ENCODE data around the gene TMEM168. TPM values are rescaled to one million over a fixed set of nuclear protein-coding genes. Genes with fewer than 3 reads are reported as not detected.

The TMEM168 gene
- total RNA-seq, 2 donors from 2014 or later, result 20.5 to 27.0 TPM

GRCh38 chr7:112745635-112746034 lies 44.6 kb downstream of the TMEM168 start:
- no peak overlapping the region for H3K4me3 ChIP-seq
- H3K27me3 ChIP-seq (replicated peaks; ENCODE audit: insufficient read depth), result no peaks in the 10 kb centered on the region
- no peak for TF ChIP-seq POLR2A (IDR thresholded peaks at IDR 0.05)
- TF ChIP-seq POLR2AphosphoS5 (IDR thresholded peaks at IDR 0.05), result no peak
- TF ChIP-seq CTCF (IDR thresholded peaks at IDR 0.05), result no peak
- 24% methylated on average over 1 of the region's 1 CpG for WGBS
- intact Hi-C loops (cut with DNase I), result no loop called here
- no peaks in the 10 kb centered on the region for H3K9me3 ChIP-seq
- no peaks in the 10 kb centered on the region for H3K4me1 ChIP-seq (replicated peaks)
- H3K27ac ChIP-seq, result no peak overlapping the region
- DNase-seq (ENCODE audit: low spot score), result no peak
- H3K36me3 ChIP-seq, result no peaks in the 10 kb centered on the region

DNA sequence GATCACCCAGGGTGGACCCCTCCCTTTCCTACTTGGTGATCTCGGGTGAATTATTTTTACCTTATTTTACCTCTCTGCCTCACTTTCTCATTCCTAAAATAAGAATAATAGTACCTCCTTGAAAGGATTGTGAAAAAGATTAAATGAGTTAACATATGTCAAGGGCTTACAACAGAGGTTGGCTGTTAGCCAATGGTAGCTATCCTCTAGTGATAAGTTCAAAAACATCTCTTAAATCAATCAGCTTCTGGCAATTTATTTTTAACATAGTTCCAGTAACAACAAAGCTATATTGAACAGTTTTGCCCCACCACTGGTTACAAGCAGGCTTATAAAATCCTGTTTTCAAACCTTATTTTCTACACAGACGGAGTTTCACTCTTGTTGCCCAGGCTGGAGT lies 45.4 kb downstream of the TMEM168 start:
- no peak overlapping the region for H3K27ac ChIP-seq
- no peaks in the 10 kb centered on the region for H3K9me3 ChIP-seq
- intact Hi-C loops (cut with DNase I), result no loop called here
- DNase-seq (ENCODE audit: low spot score), result no peak
- no peaks in the 10 kb centered on the region for H3K4me1 ChIP-seq (replicated peaks)
- no peak for TF ChIP-seq POLR2AphosphoS5 (IDR thresholded peaks at IDR 0.05)
- no peak for TF ChIP-seq POLR2A (IDR thresholded peaks at IDR 0.05)
- TF ChIP-seq CTCF (IDR thresholded peaks at IDR 0.05), result no peak
- 65% methylated on average over 2 of the region's 2 CpGs for WGBS
- no peaks in the 10 kb centered on the region for H3K36me3 ChIP-seq
- no peak overlapping the region for H3K4me3 ChIP-seq
- no peaks in the 10 kb centered on the region for H3K27me3 ChIP-seq (replicated peaks; ENCODE audit: insufficient read depth)

- Histone ChIP-seq H3K27ac (no peak overlapping the region), H3K9me3 (no peaks in the 10 kb centered on the region), H3K27me3 (replicated peaks; ENCODE audit: insufficient read depth) (no peaks in the 10 kb centered on the region), H3K36me3 (no peaks in the 10 kb centered on the region), H3K4me3 (no peak overlapping the region), H3K4me1 (replicated peaks) (no peaks in the 10 kb centered on the region)
- TF ChIP-seq POLR2AphosphoS5 (IDR thresholded peaks at IDR 0.05) (no peak), POLR2A (IDR thresholded peaks at IDR 0.05) (no peak), CTCF (IDR thresholded peaks at IDR 0.05) (no peak)
- 62% methylated on average over 1 of the region's 1 CpG for WGBS
- DNase-seq (ENCODE audit: low spot score), result no peak
- intact Hi-C loops (cut with DNase I), result no loop called here
These were observed 46.4 kb downstream of the TMEM168 start for GRCh38 chr7:112743811-112744210.

- 98% methylated on average over 2 of the region's 2 CpGs for WGBS
- no peaks in the 10 kb centered on the region for H3K9me3 ChIP-seq
These were observed 49.5 kb downstream of the TMEM168 start for GRCh38 chr7:112740667-112741066.

More at GRCh38 chr7:112740667-112741066, 49.5 kb downstream of the TMEM168 start:
- Histone ChIP-seq H3K27ac (no peak overlapping the region), H3K4me1 (replicated peaks) (no peaks in the 10 kb centered on the region), H3K36me3 (no peaks in the 10 kb centered on the region), H3K27me3 (replicated peaks; ENCODE audit: insufficient read depth) (no peaks in the 10 kb centered on the region), H3K4me3 (no peak overlapping the region)
- no peak for DNase-seq (ENCODE audit: low spot score)
- TF ChIP-seq CTCF (IDR thresholded peaks at IDR 0.05) (no peak), POLR2AphosphoS5 (IDR thresholded peaks at IDR 0.05) (no peak), POLR2A (IDR thresholded peaks at IDR 0.05) (no peak)
- intact Hi-C loops (cut with DNase I), result no loop called here
